ENCODE results near the gene CPS1.
A peak's percentile ranks its signal among the peaks of the same experiment; 100 is the strongest.

CPS1 gene

GRCh38 chr2:210567279-210567678 lies 10.9 kb downstream of the CPS1 start:
- Histone ChIP-seq H3K4me3 (IDR thresholded peaks at IDR 0.05; ENCODE audit: insufficient read depth, low read depth, low read length) (no peak overlapping the region), H4K20me1 (ENCODE audit: insufficient read depth) (no peaks in the 10 kb centered on the region), H2AFZ (ENCODE audit: low read depth) (no peak overlapping the region), H3K27me3 (ENCODE audit: insufficient read depth, low read depth) (no peaks in the 10 kb centered on the region), H3K79me2 (ENCODE audit: insufficient read depth, low read depth) (no peaks in the 10 kb centered on the region), H3K4me2 (no peak overlapping the region), H3K27ac (no peak overlapping the region), H3K9ac (no peak overlapping the region), H3K4me1 (ENCODE audit: low read depth, poor library complexity, severe bottlenecking) (no peaks in the 10 kb centered on the region), H3K36me3 (ENCODE audit: insufficient read depth) (no peaks in the 10 kb centered on the region)
- no peak for TF ChIP-seq CTCF (conservative IDR thresholded peaks at IDR 0.05; ENCODE audit: low read depth, low read length)

GRCh38 chr2:210568108-210568507 lies 11.7 kb downstream of the CPS1 start:
- H2AFZ ChIP-seq (ENCODE audit: low read depth), result no peak overlapping the region
- H3K79me2 ChIP-seq (ENCODE audit: insufficient read depth, low read depth), result no peaks in the 10 kb centered on the region

GRCh38 chr2:210577263-210578071 lies 21.1 kb downstream of the CPS1 start:
- no peak overlapping the region for H3K9ac ChIP-seq
- H3K79me2 ChIP-seq (ENCODE audit: insufficient read depth, low read depth), result no peaks in the 10 kb centered on the region
- H3K27ac ChIP-seq, result no peak overlapping the region
- H3K36me3 ChIP-seq (ENCODE audit: insufficient read depth), result no peaks in the 10 kb centered on the region
- peaks cover 4% of the 10 kb centered on the region for H3K4me1 ChIP-seq (ENCODE audit: low read depth, poor library complexity, severe bottlenecking)
- H3K27me3 ChIP-seq (ENCODE audit: insufficient read depth, low read depth), result no peaks in the 10 kb centered on the region
- peak overlapping the region; percentile 55; the same call in 1 of the 2 replicates for H2AFZ ChIP-seq (ENCODE audit: low read depth)
- peak; percentile 76 for TF ChIP-seq CTCF (conservative IDR thresholded peaks at IDR 0.05; ENCODE audit: low read depth, low read length)
- H3K4me2 ChIP-seq, result no peak overlapping the region
- H4K20me1 ChIP-seq (ENCODE audit: insufficient read depth), result no peaks in the 10 kb centered on the region
- H3K4me3 ChIP-seq (IDR thresholded peaks at IDR 0.05; ENCODE audit: insufficient read depth, low read depth, low read length), result no peak overlapping the region

More at GRCh38 chr2:210568108-210568507, 11.7 kb downstream of the CPS1 start:
- Histone ChIP-seq H3K4me3 (IDR thresholded peaks at IDR 0.05; ENCODE audit: insufficient read depth, low read depth, low read length) (no peak overlapping the region), H4K20me1 (ENCODE audit: insufficient read depth) (no peaks in the 10 kb centered on the region), H3K36me3 (ENCODE audit: insufficient read depth) (no peaks in the 10 kb centered on the region), H3K27me3 (ENCODE audit: insufficient read depth, low read depth) (no peaks in the 10 kb centered on the region), H3K4me1 (ENCODE audit: low read depth, poor library complexity, severe bottlenecking) (no peaks in the 10 kb centered on the region), H3K9ac (no peak overlapping the region), H3K4me2 (no peak overlapping the region), H3K27ac (no peak overlapping the region)
- TF ChIP-seq CTCF (conservative IDR thresholded peaks at IDR 0.05; ENCODE audit: low read depth, low read length), result no peak

GRCh38 chr2:210584834-210585233 lies 28.4 kb downstream of the CPS1 start:
- Histone ChIP-seq H2AFZ (ENCODE audit: low read depth) (no peak overlapping the region), H3K36me3 (ENCODE audit: insufficient read depth) (no peaks in the 10 kb centered on the region), H3K79me2 (ENCODE audit: insufficient read depth, low read depth) (no peaks in the 10 kb centered on the region), H3K4me1 (ENCODE audit: low read depth, poor library complexity, severe bottlenecking) (no peaks in the 10 kb centered on the region), H3K27me3 (ENCODE audit: insufficient read depth, low read depth) (no peaks in the 10 kb centered on the region), H3K4me2 (no peak overlapping the region), H3K27ac (no peak overlapping the region), H3K9ac (no peak overlapping the region), H3K4me3 (IDR thresholded peaks at IDR 0.05; ENCODE audit: insufficient read depth, low read depth, low read length) (no peak overlapping the region), H4K20me1 (ENCODE audit: insufficient read depth) (no peaks in the 10 kb centered on the region)
- TF ChIP-seq CTCF (conservative IDR thresholded peaks at IDR 0.05; ENCODE audit: low read depth, low read length), result no peak

Data from KMS-11 (cell line).